ENCODE measurements around the gene NPTX1.

The NPTX1 gene

GRCh38 chr17:80424878-80425765 is 51.3 kb downstream of the NPTX1 start:
- DNase-seq: no peak

- DNase-seq: no peak
Observed at GRCh38 chr17:80424261-80424660, 52.1 kb downstream of the NPTX1 start.

GRCh38 chr17:80423536-80424225 is 52.7 kb downstream of the NPTX1 start:
- no peak for DNase-seq

- no peak for DNase-seq
Observed at GRCh38 chr17:80422981-80423380, 53.4 kb downstream of the NPTX1 start.

- no peak for DNase-seq
Observed at GRCh38 chr17:80422276-80422675, 54.1 kb downstream of the NPTX1 start.

- no peak for DNase-seq
Observed at GRCh38 chr17:80421381-80422090, 54.9 kb downstream of the NPTX1 start.

GRCh38 chr17:80419255-80419654 is 57.2 kb downstream of the NPTX1 start:
- DNase-seq: no peak

- no peak for DNase-seq
Observed at GRCh38 chr17:80418589-80418988, 57.8 kb downstream of the NPTX1 start.
